Measurements from ENCODE around the gene MAP7D1. TPM values are rescaled to one million over a fixed set of nuclear protein-coding genes. Genes with fewer than 3 reads are reported as not detected.

The MAP7D1 gene
- total and polyA plus RNA-seq, 10 of the 15 experiments (the other 5 are each of a cell fraction or from before 2014, with no cell fraction given): 4.4 to 97.6 (median 24.2) TPM

GRCh38 chr1:36134031-36134430, 21.9 kb upstream of the MAP7D1 start:
- ChIA-PET POLR2A (no interaction called here), RAD21 (ENCODE audit: unreplicated experiment) (interaction anchor here (1.0 to 2.9 kb wide), 6 partner anchors 15 to 54 kb away, joined by 3 to 15 read pairs (median 4); partner anchors contain the start of gene TRAPPC3), CTCF (interaction anchor here (0.6 to 4.7 kb wide), 15 partner anchors 10 to 291 kb away, joined by 3 to 56 read pairs (median 5); partner anchors contain the start of gene TRAPPC3), SMC1A (ENCODE audit: uncharacterized antibody, unreplicated experiment) (interaction anchor here (0.6 to 3.7 kb wide), 7 partner anchors 8 to 352 kb away, joined by 3 to 16 read pairs (median 5); no protein-coding TSS in a partner anchor)
- TF ChIP-seq E2F4 (IDR thresholded peaks at IDR 0.05; ENCODE audit: low read depth, low read length) (no peak), NFYB (IDR thresholded peaks at IDR 0.05; ENCODE audit: insufficient read depth, low read depth, low read length) (no peak), MYC (IDR thresholded peaks at IDR 0.05; ENCODE audit: insufficient read depth, insufficient read length, insufficient replicate concordance, low read length, severe bottlenecking) (no peak), ZNF207 (IDR thresholded peaks at IDR 0.05; ENCODE audit: borderline replicate concordance) (no peak), POLR2A (IDR thresholded peaks at IDR 0.05; ENCODE audit: low read depth, low read length) (no peak), SUPT20H (IDR thresholded peaks at IDR 0.05; ENCODE audit: borderline replicate concordance, control insufficient read depth, low read depth, low read length) (no peak), JUND (IDR thresholded peaks at IDR 0.05; ENCODE audit: low read depth, low read length) (no peak), E2F8 (IDR thresholded peaks at IDR 0.05; ENCODE audit: low read depth, partially characterized antibody) (no peak)
- Histone ChIP-seq H3K27me3 (replicated peaks in 1 of 2; ENCODE audit: control insufficient read depth in 2 of 2, insufficient read depth in 2 of 2, low read length in 1 of 2) (no peaks in the 10 kb centered on the region), H3K9me3 (replicated peaks; ENCODE audit: control insufficient read depth, insufficient read depth, low read length) (no peaks in the 10 kb centered on the region), H2AFZ (ENCODE audit: control insufficient read depth, low read depth, low read length) (no peak overlapping the region), H3K79me2 (ENCODE audit: control insufficient read depth, insufficient read depth, low read length) (no peaks in the 10 kb centered on the region), H3K4me3 (no peak overlapping the region), H3K36me3 (ENCODE audit: control insufficient read depth in 2 of 2, insufficient read depth in 2 of 2, low read length in 1 of 2) (peaks cover 0 to 2% of the 10 kb centered on the region in 2 experiments; a peak in 2 of 4 replicates), H3K27ac (ENCODE audit: control insufficient read depth, insufficient read depth) (no peak overlapping the region), H3K9ac (ENCODE audit: control insufficient read depth, insufficient read depth, low read length) (no peak overlapping the region), H3K4me1 (ENCODE audit: control insufficient read depth, insufficient read depth, low read length) (no peaks in the 10 kb centered on the region), H4K20me1 (ENCODE audit: control insufficient read depth, insufficient read depth) (no peaks in the 10 kb centered on the region), H3K4me2 (ENCODE audit: control insufficient read depth, insufficient read depth) (no peak overlapping the region)
- no peak for DNase-seq (ENCODE audit: low read depth, low spot score)
- in situ Hi-C loops (cut with MboI): no loop called here
- ATAC-seq: no peak
- intact Hi-C loops (cut with micrococcal nuclease; ENCODE audit: unreplicated experiment): loop anchor here (1.0 kb wide), 1 partner anchor 35 kb away; no protein-coding TSS in a partner anchor
- BruUV-seq (replicated peaks): no TSS peak
- no peak for FAIRE-seq
- WGBS (ENCODE audit: insufficient coverage, insufficient replicate concordance, low lambda C conversion rate, missing lambda C conversion rate): 39% methylated on average over 2 of the region's 6 CpGs
